ENCODE measurements around the gene PAXIP1. TPM values are rescaled to one million over a fixed set of nuclear protein-coding genes. Genes with fewer than 3 reads are reported as not detected.

PAXIP1 gene
- total RNA-seq, 2 donors from 2014 or later: 11.2 to 20.4 TPM

- H3K9me3 ChIP-seq: no peaks in the 10 kb centered on the region
- intact Hi-C loops (cut with DNase I): no loop called here
These were observed 84.7 kb downstream of the PAXIP1 start for GRCh38 chr7:154918266-154918665.

GRCh38 chr7:154917808-154918160 lies 85.1 kb downstream of the PAXIP1 start:
- intact Hi-C loops (cut with DNase I): no loop called here
- DNase-seq: no peak

More at GRCh38 chr7:154918266-154918665, 84.7 kb downstream of the PAXIP1 start:
- Histone ChIP-seq H3K27me3 (peaks cover 14% of the 10 kb centered on the region), H3K36me3 (no peaks in the 10 kb centered on the region), H3K27ac (no peak overlapping the region), H3K4me1 (no peaks in the 10 kb centered on the region), H3K4me3 (no peak overlapping the region), H3K9ac (ENCODE audit: low read depth in 2 of 2, low read length in 2 of 2) (no peak overlapping the region)
- TF ChIP-seq CTCF (IDR thresholded peaks at IDR 0.05): no peak
- no peak for DNase-seq

GRCh38 chr7:154916856-154917807 lies 85.8 kb downstream of the PAXIP1 start:
- intact Hi-C loops (cut with DNase I): no loop called here
- peaks cover 14% of the 10 kb centered on the region for H3K27me3 ChIP-seq
- no peak for DNase-seq
- no peak overlapping the region for H3K9ac ChIP-seq (ENCODE audit: low read depth in 2 of 2, low read length in 2 of 2)
- H3K9me3 ChIP-seq: no peaks in the 10 kb centered on the region
- no peak for TF ChIP-seq CTCF (IDR thresholded peaks at IDR 0.05)
- no peaks in the 10 kb centered on the region for H3K4me1 ChIP-seq
- H3K4me3 ChIP-seq: no peak overlapping the region
- no peak overlapping the region for H3K27ac ChIP-seq
- H3K36me3 ChIP-seq: no peaks in the 10 kb centered on the region

More at GRCh38 chr7:154917808-154918160, 85.1 kb downstream of the PAXIP1 start:
- no peak for TF ChIP-seq CTCF (IDR thresholded peaks at IDR 0.05)
- no peak overlapping the region for H3K9ac ChIP-seq (ENCODE audit: low read depth in 2 of 2, low read length in 2 of 2)
- no peaks in the 10 kb centered on the region for H3K4me1 ChIP-seq
- H3K27me3 ChIP-seq: peaks cover 14% of the 10 kb centered on the region
- no peak overlapping the region for H3K27ac ChIP-seq
- no peaks in the 10 kb centered on the region for H3K36me3 ChIP-seq
- H3K4me3 ChIP-seq: no peak overlapping the region
- no peaks in the 10 kb centered on the region for H3K9me3 ChIP-seq

- intact Hi-C loops (cut with DNase I): no loop called here
- no peaks in the 10 kb centered on the region for H3K36me3 ChIP-seq
These were observed 86.5 kb downstream of the PAXIP1 start for GRCh38 chr7:154916381-154916780.

GRCh38 chr7:154915600-154915999 lies 87.3 kb downstream of the PAXIP1 start:
- no peaks in the 10 kb centered on the region for H3K9me3 ChIP-seq
- no peak overlapping the region for H3K4me3 ChIP-seq
- no peak overlapping the region for H3K27ac ChIP-seq
- no peak for TF ChIP-seq CTCF (IDR thresholded peaks at IDR 0.05)
- H3K9ac ChIP-seq (ENCODE audit: low read depth in 2 of 2, low read length in 2 of 2): no peak overlapping the region
- H3K4me1 ChIP-seq: no peaks in the 10 kb centered on the region
- no peaks in the 10 kb centered on the region for H3K36me3 ChIP-seq
- DNase-seq: no peak
- intact Hi-C loops (cut with DNase I): no loop called here
- H3K27me3 ChIP-seq: peaks cover 14% of the 10 kb centered on the region

More at GRCh38 chr7:154916381-154916780, 86.5 kb downstream of the PAXIP1 start:
- no peak overlapping the region for H3K9ac ChIP-seq (ENCODE audit: low read depth in 2 of 2, low read length in 2 of 2)
- no peak for DNase-seq
- no peak overlapping the region for H3K27ac ChIP-seq
- peaks cover 14% of the 10 kb centered on the region for H3K27me3 ChIP-seq
- no peaks in the 10 kb centered on the region for H3K4me1 ChIP-seq
- no peak for TF ChIP-seq CTCF (IDR thresholded peaks at IDR 0.05)
- H3K9me3 ChIP-seq: no peaks in the 10 kb centered on the region
- H3K4me3 ChIP-seq: no peak overlapping the region

Measured in colonic mucosa (tissue), 4 donors.